Germinal center (tissue), 1 donor: ENCODE data around the gene EEFSEC.

Experiments
- DNase-seq: peaks from one replicate; pipeline ENCODE4 v3.0.0; 2012; ENCODE audit warnings: mixed read lengths, low spot score

Gene EEFSEC

GRCh38 chr3:128185630-128186447 lies 32.6 kb downstream of the EEFSEC start:
- DNase-seq: no peak

DNA sequence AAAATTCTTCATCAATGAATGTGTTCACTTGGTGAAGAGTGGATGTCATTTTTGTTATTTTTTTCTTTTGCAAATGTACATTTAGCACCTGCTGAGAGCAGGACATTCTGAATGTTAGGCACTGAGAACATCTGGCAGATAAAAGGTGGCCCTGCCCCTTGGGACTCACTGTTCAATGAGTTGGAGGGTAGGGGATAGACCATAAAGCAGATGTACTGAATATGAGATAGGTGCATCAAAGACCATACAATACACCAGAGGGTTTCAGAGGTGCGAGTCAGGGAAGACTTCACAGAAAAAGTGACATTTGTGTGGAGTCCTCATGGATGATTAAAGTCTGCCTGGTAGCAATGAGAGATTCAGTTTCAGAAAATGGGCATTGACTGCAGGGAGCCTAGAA lies 34.2 kb downstream of the EEFSEC start:
- DNase-seq: no peak

DNA sequence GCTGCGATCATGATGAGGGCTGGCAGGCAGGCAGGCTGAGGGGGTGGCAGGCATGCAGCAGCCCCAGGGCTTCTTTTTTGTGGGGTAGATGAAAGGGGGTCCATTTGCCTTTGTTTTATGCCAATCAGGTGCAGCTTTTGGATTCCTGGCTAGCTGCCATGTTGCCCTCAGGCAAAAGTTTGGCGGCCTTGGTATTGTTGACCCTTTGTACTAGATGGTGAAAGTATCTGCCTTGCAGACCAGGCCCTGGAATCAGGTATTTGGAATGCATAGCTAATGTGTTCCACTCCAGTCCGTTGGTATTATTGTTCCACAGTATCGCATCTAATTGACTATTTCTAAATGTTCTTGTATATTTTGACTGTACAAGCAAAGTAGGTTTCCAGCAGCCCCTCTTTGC lies 35.0 kb downstream of the EEFSEC start:
- no peak for DNase-seq

GRCh38 chr3:128188956-128189355 lies 35.7 kb downstream of the EEFSEC start:
- no peak for DNase-seq

DNA sequence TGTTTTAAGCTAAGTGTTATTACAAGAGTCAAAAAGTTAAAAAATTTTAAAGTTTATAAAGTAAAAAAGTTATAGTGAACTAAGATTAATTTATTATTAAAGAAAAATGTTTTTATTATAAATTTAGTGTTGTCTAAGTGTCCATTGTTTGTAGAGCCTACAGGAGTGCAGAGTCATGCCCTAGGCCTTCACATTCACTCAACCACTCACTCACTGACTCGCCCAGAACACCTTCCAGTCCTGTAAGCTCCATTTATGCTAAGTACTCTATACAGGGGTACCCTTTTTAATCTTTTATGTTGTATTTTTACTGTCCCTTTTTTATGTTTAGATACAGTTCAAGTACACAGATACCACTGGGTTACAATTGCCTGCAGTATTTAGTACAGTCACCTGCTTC lies 37.2 kb downstream of the EEFSEC start:
- DNase-seq: no peak

- no peak for DNase-seq
These were observed 38.9 kb downstream of the EEFSEC start for GRCh38 chr3:128192131-128192530.

GRCh38 chr3:128193168-128193567 lies 39.9 kb downstream of the EEFSEC start:
- DNase-seq: no peak

DNA sequence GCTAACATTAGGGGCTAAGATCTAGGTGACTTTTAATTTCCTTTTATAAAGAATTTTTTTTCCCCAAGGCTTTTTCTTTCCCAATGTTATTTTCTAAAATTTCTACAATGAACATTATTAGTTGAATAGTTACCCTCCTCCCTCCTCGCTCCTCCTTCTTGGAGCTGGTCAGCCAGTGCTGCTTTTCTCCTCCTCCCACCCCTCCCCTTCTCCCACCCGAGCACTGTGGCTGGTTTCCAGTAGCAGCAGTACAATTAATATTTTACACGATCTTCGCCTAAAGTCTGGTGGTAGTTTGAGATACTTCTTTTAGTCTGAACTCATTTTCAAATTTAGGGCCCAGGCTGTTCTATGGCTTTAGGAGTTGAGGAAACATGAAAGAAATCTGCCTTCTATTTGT lies 41.6 kb downstream of the EEFSEC start:
- DNase-seq: no peak

DNA sequence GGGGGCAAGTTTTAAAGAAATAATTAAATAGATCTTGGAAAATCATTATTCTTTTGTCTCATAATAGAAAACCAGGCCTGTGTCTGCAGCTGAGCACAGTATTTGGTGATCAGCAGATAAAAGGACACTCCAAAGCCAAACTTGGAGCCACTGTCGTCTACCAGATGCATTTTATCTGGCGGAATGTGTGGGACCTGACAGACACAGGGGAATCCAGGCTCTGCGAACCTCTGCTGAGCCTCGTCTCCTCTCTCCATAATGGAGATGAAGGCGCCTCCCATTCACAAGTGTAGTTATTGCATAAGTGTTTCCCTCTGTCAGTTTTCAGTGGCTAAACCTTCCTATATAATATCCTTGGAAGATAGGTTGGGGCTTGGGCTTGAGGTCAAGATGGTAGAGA lies 42.1 kb downstream of the EEFSEC start:
- DNase-seq: no peak

DNA sequence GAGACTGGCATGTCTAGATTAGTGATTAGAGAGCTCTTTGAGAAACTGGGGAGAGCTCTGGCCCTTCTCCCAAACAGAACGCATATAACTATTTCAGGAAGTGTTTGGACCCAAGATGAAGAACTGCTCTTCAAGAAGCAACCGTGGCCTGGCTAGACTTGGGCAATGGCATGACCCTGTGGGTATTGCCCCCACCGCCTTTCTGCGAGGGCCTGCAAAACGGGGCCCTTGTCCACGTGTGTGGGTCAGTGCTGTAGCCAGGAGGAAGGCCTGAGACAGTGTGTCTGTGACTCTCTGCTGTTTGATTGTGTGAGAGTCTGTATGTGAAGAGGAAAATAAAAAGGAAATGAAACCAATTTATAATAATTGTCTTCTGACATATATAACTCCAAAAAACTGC lies 42.5 kb downstream of the EEFSEC start:
- DNase-seq: no peak

- DNase-seq: no peak
These were observed 43.4 kb downstream of the EEFSEC start for GRCh38 chr3:128196647-128197046.

DNA sequence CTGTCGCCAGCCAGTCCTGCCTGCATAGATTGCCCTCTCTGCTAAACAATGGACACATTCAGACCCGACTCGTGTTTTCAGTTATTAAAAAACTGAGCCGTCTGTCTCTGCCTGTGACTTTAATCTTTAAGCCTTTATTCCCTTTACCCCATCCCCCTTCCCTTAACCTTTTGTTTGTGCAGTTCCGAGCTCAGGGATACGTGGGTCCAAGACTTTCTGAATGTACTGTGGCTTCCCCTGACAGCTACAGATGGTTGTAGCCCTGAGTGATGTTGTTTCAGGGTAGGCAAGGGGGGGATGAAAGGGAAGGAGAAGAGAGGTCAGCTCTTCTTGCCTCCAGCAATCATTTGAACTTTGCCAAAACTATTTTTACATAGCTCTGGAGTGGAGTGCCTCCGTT lies 44.6 kb downstream of the EEFSEC start:
- no peak for DNase-seq

DNA sequence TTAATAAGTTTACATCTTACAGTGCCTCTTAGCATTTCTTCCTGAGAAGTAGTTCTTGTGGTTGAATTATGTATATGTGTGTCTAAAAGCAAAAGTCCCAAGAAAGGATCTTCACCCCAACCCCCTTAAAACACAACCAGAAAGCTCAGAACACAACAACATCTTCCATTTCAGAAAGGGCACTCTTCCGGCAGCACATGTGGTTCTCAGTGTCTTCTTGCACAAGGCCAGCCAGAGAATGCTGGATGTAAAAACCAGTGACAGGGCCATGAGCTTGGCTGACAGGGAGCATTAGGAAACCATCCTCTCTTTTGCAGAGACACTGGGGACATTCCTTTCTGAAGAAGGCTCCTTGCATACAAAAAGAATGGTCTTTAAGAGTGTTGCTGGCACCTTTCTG lies 45.0 kb downstream of the EEFSEC start:
- DNase-seq: no peak

DNA sequence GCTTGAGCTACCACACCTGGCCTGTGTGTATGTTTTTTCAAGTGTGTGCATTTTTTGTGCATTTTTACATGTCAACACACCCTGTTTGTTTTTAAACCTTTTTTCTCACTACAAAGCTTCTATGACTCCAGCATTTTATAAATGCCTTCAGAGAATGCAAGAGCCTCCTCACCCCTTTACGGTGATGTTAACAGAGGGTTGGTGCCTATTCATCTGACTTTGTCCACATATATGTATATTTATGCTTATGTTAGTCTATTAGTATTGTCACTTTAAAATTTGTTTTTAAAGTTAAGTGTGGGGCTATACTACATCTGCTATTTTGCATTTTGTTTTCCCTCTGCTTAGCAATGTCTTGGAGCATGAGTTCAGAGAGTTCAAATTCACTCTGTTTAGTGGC lies 45.8 kb downstream of the EEFSEC start:
- DNase-seq: no peak

DNA sequence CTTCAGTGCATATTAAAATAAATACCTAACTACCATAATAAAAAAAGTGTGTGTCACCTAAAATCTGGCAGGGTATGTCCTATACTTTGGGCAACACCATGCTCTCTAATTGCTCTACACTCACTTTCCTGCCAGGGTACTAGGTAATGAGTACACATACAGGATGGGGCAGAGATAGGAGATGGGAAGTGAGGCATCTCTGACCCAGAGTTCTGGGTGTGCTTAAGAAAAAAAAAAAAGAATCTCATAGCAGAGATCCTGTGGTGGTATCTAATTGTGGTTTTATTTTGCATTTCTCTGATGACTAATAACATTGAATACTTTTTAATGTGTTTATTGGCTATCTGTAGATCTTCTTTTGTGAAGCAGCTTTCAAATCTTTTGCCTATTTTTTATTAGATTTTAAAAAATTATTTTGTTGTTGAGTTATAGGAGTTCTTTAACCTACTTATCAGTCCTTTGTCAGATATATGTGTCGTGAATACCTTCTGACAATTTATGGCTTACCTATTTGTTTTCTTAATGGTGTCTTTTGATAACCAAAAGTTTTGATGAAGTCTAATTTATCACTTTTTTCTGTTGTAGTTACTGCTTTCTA lies 48.0 kb downstream of the EEFSEC start:
- DNase-seq: no peak

DNA sequence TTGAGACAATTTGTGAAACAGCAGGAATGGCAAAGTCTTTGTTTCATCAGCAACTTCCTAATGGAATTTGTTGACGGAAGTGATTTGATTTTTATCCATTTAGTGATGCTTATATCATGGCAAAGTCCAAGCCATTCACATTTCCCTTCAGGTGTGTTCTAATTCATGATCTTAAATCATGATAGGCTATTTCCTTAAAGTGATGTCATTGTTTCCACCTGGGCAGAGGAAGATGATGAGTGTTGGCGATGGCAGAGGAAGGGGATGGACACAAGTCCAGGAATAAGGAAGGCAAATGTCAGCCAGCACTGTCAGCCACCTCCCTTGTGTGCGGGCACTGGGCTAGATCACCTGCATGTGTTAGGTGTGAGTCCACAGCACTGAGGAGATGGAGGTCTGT lies 49.9 kb downstream of the EEFSEC start:
- no peak for DNase-seq

DNA sequence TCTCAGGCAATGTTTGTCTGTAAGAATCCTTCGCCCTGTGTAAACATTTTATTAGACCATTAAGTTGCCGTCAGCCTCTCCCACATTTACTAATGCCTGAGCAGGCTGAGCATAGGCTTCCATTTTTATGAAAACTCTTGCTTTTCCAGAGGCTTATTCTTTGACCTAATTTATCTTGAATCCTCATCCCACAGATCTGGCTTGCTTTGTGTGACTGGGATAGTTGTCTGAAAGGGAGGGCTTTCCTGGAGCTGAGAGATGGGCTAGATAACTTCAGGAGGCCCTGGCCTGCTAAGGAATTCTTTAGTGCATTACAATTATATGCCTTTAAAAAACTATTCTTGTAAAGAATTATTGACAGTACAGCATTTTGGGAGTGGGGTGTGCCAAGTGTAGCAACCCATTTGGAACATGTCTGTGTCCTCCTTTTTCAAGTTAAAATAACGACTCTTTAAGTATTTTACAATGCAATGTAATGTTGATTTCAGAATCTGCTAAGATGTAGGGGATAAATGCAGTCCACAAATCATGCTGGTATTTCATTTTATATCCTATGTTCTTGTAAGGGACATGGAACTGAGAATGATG lies 52.4 kb downstream of the EEFSEC start:
- DNase-seq: no peak

DNA sequence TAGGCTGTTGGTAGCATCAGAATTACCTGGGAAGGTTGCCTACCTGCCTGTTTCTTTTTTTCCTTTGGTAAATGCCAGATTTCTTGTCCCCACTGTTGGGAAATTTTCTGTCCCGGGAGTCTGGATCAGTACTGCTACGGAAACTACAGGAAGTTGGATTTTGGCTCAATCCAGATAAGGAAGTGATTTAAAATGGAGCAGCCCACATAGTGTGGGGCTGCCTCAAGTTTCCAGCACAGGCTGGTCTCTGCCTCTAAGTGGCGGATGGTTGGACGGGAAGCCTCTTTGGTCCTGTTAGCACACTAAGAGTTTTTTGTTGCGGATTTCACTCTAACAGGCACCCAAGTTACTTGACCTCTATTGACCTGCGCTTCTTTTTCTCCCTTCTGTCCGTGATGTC lies 54.7 kb downstream of the EEFSEC start:
- DNase-seq: no peak

- no peak for DNase-seq
These were observed 57.4 kb downstream of the EEFSEC start for GRCh38 chr3:128210711-128211110.

GRCh38 chr3:128214056-128214455 lies 60.8 kb downstream of the EEFSEC start:
- no peak for DNase-seq

DNA sequence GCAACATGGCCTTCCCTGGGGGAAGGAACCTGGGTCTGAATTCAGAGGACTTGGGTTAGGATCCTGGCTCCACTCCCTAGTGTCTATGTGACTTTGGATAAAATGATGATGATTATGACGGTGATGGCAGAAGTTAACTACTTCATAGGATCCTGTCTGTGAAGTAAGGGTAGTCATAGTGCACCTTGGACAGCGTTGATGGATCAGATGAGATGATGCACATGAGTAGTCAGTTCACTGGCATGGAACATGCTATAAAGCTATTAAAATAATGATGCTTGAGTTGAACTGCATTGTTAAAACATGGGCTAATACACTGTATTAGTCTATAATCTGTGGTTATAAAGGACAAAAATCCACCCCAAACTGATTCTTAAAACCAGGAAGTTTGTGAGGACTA lies 62.0 kb downstream of the EEFSEC start:
- no peak for DNase-seq

DNA sequence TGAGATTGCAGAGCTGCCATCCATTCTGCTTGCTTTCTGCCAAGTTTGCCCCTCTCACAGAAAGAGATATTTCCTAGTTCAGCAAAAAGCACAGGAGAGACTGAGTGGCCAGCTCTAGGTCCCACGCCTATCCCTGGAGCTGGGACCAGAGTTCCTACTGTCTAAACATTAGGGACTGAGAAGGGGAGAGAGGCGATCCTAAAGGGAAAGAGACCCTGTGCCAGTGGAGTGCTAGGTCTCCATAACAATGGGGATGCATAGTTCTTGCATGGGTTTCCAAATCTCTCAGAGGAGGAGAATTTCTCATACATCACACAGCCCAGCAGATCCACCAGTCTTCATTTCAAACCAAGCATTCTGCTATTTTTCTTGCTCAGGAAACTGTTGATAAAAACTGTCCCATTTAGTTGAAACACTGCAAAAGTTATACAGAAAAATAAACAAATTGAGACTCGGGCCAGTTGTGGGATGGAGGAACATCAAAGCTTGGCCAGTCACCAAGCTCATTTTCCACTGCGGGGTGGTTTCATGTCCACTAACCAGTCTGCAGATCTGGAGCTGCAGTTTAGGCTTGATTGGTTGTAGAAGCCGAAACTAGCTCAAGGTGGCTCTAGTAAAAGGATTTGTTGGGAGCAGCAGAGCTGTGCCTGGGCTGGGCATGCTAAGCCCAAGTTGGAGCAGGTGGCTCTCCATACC lies 62.7 kb downstream of the EEFSEC start:
- DNase-seq: no peak
